Right cardiac atrium (tissue), 5 donors: ENCODE data around the gene CORT. TPM values are rescaled to one million over a fixed set of nuclear protein-coding genes. Genes with fewer than 3 reads are reported as not detected.
A peak's percentile ranks its signal among the peaks of the same experiment; 100 is the strongest.
"Not testable (repeated sequence)": the region's sequence is repeated elsewhere in the genome, so short reads cannot be mapped to it uniquely, and the experiment has no call there.

Experiments used
- ATAC-seq, 2 donors: fragments of 200-7000 bp; cut with Tn5 transposase; one replicate each; pipeline versions ENCODE4 v1.8.0 to v1.9.1; 2020; ENCODE audit warnings: moderate library complexity in 2 of 2, mild to moderate bottlenecking in 1 of 2
- DNase-seq, 3 donors: peaks; one replicate each; pipeline ENCODE4 v3.0.0-alpha.2; 2020
- H3K27ac ChIP-seq: one replicate; pipeline ENCODE4 v1.5.1; 2013; ENCODE audit warnings: mild to moderate bottlenecking, low read length, control low read depth, moderate library complexity
- H3K27me3 ChIP-seq: one replicate; pipeline ENCODE4 v1.6.1; 2013; ENCODE audit not compliant: control insufficient read depth, insufficient read depth
- H3K4me1 ChIP-seq: one replicate; pipeline ENCODE4 v1.6.1; 2013; ENCODE audit warnings: low read length; ENCODE audit not compliant: control insufficient read depth, insufficient read depth
- H3K4me3 ChIP-seq: one replicate; pipeline ENCODE4 v1.5.1; 2013; ENCODE audit warnings: low read length, control low read depth
- H3K9me3 ChIP-seq: one replicate; pipeline ENCODE4 v1.6.1; 2013; ENCODE audit warnings: low read length; ENCODE audit not compliant: control insufficient read depth
- WGBS: extraction: QIAGEN DNeasy Blood & Tissue Kit; methylation state at CpG from one replicate; pipeline ENCODE4 v1.1.7; 2013; 5-methylcytosine and 5-hydroxymethylcytosine counted together
- intact Hi-C, 4 donors: fragments of 100-400 bp; cut with DNase I; formaldehyde crosslinking; loops; one replicate each; pipeline versions ENCODE4 v1.11.0 to v1.14.0; 2022 to 2023
- polyA plus RNA-seq: library from polyadenylated mRNA; stranded (reverse); fragments of 200-250 nt; gene quantifications from one replicate; pipeline ENCODE4 v1.2.3, GENCODE V29; 2013
- total RNA-seq, 4 donors: library from RNA; stranded (reverse); fragmentation: NEBNext Ultra II Directional; extraction: Animal tissue kit (Norgen Biotek cat#: 25700); gene quantifications; one replicate each; pipeline ENCODE4 v1.2.1, GENCODE V29; 2021
- donor health status: healthy with polysubstance abuse.
- donor health status: DM: no; HTN: yes; CAD: no.
- donor health status: DM: no; HTN: no; CAD: no.
- donor health status: DM: no; HTN: yes; CAD: no; lungs with severe emphysema.
- donor health status: DM: yes; HTN: yes; CAD: no.

The CORT gene
- total and polyA plus RNA-seq, 5 donors = 0.16 to 0.35 TPM; not detected in 3

DNA sequence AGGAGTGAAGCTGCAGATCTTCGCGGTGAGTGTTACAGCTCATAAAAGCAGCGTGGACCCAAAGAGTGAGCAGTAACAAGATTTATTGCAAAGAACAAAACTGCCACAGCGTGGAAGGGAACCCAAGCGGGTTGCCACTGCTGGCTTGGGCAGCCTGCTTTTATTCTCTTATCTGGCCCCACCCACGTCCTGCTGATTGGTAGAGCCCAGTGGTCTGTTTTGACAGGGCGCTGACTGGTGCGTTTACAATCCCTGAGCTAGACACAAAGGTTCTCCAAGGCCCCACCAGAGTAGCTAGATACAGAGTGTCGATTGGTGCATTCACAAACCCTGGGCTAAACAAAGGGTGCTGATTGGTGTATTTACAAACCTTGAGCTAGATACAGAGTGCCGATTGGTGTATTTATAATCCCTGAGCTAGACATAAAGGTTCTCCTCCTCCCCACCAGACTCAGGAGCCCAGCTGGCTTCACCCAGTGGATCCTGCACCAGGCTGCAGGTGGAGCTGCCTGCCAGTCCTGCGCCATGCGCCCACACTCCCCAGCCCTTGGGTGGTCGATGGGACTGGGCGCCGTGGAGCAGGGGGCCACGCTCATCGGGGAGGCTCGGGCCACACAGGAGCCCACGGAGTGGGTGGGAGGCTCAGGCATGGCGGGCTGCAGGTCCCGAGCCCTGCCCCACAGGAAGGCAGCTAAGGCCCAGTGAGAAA is 23.9 kb upstream of the CORT start:
- not testable (repeated sequence) for H3K4me3 ChIP-seq, H3K9me3 ChIP-seq, H3K4me1 ChIP-seq, H3K27ac ChIP-seq, H3K27me3 ChIP-seq, DNase-seq, ATAC-seq
- intact Hi-C loops = loop anchor here in 3 of 4 donors (5.0 to 10.0 kb wide), 2 partner anchors 49 to 51 kb away; no protein-coding TSS in a partner anchor
- 86% methylated on average over 21 of the region's 21 CpGs for WGBS

DNA sequence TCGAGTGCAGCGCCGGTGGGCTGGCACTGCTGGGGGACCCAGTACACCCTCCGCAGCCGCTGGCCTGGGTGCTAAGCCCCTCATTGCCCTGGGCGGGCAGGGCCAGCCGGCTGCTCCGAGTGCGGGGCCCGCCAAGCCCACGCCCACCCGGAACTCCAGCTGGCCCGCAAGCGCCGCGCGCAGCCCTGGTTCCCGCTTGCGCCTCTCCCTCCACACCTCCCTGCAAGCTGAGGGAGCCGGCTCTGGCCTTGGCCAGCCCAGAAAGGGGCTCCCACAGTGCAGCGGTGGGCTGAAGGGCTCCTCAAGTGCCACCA is 23.3 kb upstream of the CORT start:
- intact Hi-C loops = loop anchor here in 3 of 4 donors (5.0 to 10.0 kb wide), 2 partner anchors 49 to 52 kb away; no protein-coding TSS in a partner anchor
- not testable (repeated sequence) for H3K9me3 ChIP-seq, DNase-seq, H3K27me3 ChIP-seq, ATAC-seq, H3K4me1 ChIP-seq, H3K27ac ChIP-seq, H3K4me3 ChIP-seq
- WGBS = 96% methylated on average over 20 of the region's 21 CpGs

- 82% methylated on average over 5 of the region's 5 CpGs for WGBS
- ATAC-seq (no peak), DNase-seq (no peak)
- peaks cover 5% of the 10 kb centered on the region for H3K4me1 ChIP-seq
- intact Hi-C loops = loop anchor here (2.0 to 10.0 kb wide), 3 partner anchors 52 to 54 kb away; no protein-coding TSS in a partner anchor
- H3K27ac ChIP-seq = no peak overlapping the region
- no peak overlapping the region for H3K4me3 ChIP-seq
- no peaks in the 10 kb centered on the region for H3K9me3 ChIP-seq
- no peaks in the 10 kb centered on the region for H3K27me3 ChIP-seq
These were observed 20.8 kb upstream of the CORT start for GRCh38 chr1:10428984-10429383.

DNA sequence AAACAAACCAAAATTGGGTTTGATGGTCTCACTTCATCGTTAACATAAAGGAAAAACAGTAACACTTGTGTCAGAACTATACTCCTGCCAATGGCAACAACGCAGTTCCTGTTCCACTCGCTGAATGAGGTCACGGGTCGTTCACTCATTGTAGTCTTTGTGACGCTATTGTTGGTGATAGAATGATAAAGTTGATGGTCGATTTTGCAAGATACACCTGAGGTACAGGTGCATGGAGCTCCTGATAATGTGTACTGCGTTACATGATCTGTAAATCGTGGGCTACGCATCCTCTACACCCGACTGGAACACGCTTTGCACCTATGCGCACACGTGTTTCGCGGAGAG is 20.0 kb upstream of the CORT start:
- DNase-seq (no peak), ATAC-seq (peak in 1 of 2 donors; percentile 11)
- no peaks in the 10 kb centered on the region for H3K27me3 ChIP-seq
- intact Hi-C loops = loop anchor here (2.0 to 10.0 kb wide), 5 partner anchors 53 to 65 kb away; no protein-coding TSS in a partner anchor
- H3K9me3 ChIP-seq = no peaks in the 10 kb centered on the region
- peaks cover 5% of the 10 kb centered on the region for H3K4me1 ChIP-seq
- 12% methylated on average over 16 of the region's 16 CpGs for WGBS
- peak overlapping the region; percentile 2 for H3K4me3 ChIP-seq
- no peak overlapping the region for H3K27ac ChIP-seq

DNA sequence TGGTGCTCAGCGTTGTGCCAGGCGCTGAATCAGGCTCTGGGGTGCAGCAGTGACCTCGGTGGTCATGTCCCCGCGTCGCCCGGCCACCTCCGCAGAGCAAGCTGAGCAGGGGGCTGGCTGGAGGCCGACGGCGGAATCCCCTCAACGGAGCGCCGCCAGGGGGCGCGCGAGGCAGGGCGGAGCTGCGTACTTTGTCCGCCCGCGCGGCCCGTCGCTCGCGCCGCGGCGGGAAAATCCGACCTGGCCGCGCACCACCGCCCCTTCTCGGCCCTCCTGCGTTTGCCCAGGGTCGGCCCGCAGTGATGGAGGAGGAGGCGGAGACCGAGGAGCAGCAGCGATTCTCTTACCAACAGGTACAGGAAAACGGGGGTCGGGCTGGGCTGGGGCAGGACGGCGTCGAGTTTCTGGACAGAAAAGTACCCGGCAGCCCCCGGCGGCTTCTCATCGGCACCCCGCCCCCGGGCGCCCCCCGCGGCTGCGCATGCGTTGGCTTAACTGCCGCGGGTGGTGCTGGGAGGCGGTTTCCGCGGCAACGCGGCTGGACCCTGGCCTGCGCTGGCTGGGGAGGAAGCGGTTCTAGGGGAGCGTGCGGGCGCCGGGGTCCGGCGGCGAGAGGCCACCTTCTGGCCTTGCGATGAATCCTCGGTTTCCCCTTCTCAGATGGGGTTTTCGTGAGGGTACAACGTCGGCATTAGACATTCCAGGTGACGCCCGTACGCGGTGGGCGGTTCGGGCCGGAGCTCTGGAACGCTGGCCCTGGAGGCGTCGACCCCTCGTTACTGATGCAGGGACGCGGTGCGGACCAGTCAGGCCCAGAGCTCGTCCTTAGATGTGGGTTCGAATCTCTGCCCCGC is 19.4 kb upstream of the CORT start, which contains the start of gene CENPS:
TSS of gene CENPS (plus strand) at position 218 of the 854 bp plus-strand sequence. CDS start at position 303, 85 bp downstream.
- DNase-seq = peak; percentile 96 to 98 (median 97)
- no peaks in the 10 kb centered on the region for H3K9me3 ChIP-seq
- H3K4me3 ChIP-seq = peak within 1 kb of the TSS; percentile 85
- peak; percentile 97 to 98 for ATAC-seq
- intact Hi-C loops = loop anchor here in 2 of 4 donors (2.0 to 10.0 kb wide), 2 partner anchors 64 kb away; no protein-coding TSS in a partner anchor
- under 1% methylated on average over 95 of the region's 95 CpGs for WGBS
- H3K27ac ChIP-seq = peak within 1 kb of the TSS; percentile 31
- peaks cover 5% of the 10 kb centered on the region for H3K4me1 ChIP-seq
- H3K27me3 ChIP-seq = no peaks in the 10 kb centered on the region

DNA sequence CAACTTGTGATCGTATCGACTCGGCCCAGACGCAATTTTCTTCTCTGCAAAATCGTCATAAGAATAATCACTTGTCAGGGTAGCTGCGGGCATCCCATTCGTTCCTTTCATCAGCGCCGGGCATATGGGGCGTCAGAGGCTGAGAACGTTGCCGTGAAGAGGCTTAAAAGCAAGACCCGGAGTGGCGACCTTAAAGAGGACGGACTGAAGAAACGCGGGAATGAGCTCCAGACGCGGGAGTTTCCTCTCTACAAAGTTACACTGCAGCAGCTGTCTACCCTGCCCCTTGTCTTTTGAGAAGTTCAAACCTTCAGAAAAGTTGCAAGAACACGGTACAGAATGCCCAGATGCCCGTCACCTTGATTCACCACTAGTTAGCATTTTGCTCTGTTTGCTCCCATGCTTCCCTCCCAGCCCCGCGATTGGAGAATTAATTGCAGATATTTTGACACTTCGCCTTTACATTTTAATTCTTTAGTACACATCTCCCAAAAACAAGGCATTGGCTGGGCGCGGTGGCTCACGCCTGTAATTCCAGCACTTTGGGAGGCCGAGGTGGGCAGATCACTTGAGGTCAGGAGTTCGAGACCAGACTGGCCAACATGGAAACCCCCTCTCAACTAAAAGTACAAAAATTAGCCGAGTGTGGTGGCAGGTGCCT is 18.6 kb upstream of the CORT start:
- ATAC-seq = no peak
- no peak for DNase-seq
- Histone ChIP-seq H3K4me1 (peaks cover 5% of the 10 kb centered on the region), H3K27me3 (no peaks in the 10 kb centered on the region), H3K4me3 (peak overlapping the region; percentile 85), H3K27ac (no peak overlapping the region), H3K9me3 (no peaks in the 10 kb centered on the region)
- intact Hi-C loops = loop anchor here in 2 of 4 donors (2.0 to 10.0 kb wide), 2 partner anchors 64 kb away; no protein-coding TSS in a partner anchor
- WGBS = 27% methylated on average over 30 of the region's 30 CpGs

DNA sequence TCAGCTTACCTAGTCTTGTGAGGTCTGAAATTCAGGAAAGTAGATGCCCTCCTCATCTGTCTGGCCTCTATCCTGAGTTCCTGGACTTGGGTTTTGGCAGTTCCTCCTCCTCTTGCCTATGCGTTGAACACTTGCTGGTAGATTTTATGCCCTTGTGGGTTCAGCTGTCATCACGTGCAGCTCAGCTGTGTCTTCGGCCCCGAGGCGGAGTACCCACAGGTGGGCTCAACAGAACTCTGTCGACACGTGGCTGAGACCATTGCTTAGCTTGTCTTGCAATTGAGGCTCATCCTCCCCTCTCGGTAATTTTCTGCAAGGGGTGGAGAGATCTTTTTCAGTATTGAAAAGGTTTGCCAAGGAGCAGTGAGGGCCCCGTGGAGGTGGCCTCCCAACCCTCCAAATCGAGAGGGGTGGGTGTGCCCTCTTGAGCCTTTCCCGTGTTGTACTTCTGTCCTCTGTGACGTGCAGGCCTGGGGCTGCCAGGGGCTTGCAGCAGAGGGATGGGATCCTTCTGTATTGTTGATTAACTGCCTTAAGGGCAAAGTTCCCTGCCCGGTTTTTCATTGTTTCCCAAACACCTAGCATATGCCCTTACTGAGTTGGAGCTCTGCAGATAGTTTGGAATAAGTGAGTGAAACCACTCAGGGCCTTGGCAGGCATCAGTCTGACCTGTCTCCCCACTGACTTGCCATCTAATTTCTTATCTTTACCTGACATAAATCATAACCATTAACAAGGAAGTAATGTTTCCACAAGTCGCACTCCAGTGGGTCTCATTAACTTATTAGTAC is 16.7 kb upstream of the CORT start:
- no peak overlapping the region for H3K27ac ChIP-seq
- no peaks in the 10 kb centered on the region for H3K27me3 ChIP-seq
- peaks cover 5% of the 10 kb centered on the region for H3K4me1 ChIP-seq
- ATAC-seq = no peak
- 78% methylated on average over 14 of the region's 14 CpGs for WGBS
- no peak for DNase-seq
- intact Hi-C loops = loop anchor here in 1 of 4 donors (10.0 kb wide), 1 partner anchor 62 kb away; no protein-coding TSS in a partner anchor
- no peak overlapping the region for H3K4me3 ChIP-seq
- H3K9me3 ChIP-seq = no peaks in the 10 kb centered on the region

GRCh38 chr1:10433790-10434189 is 16.0 kb upstream of the CORT start:
- Histone ChIP-seq H3K4me3 (no peak overlapping the region), H3K27ac (no peak overlapping the region), H3K27me3 (no peaks in the 10 kb centered on the region), H3K9me3 (no peaks in the 10 kb centered on the region), H3K4me1 (peaks cover 5% of the 10 kb centered on the region)
- 90% methylated on average over 11 of the region's 11 CpGs for WGBS
- DNase-seq (no peak), ATAC-seq (no peak)
- intact Hi-C loops = loop anchor here in 1 of 4 donors (10.0 kb wide), 1 partner anchor 61 kb away; no protein-coding TSS in a partner anchor

- 91% methylated on average over 5 of the region's 5 CpGs for WGBS
- peaks cover 5% of the 10 kb centered on the region for H3K4me1 ChIP-seq
- no peak overlapping the region for H3K27ac ChIP-seq
- no peaks in the 10 kb centered on the region for H3K9me3 ChIP-seq
- ATAC-seq (no peak), DNase-seq (no peak)
- H3K4me3 ChIP-seq = no peak overlapping the region
- H3K27me3 ChIP-seq = no peaks in the 10 kb centered on the region
- intact Hi-C loops = loop anchor here in 1 of 4 donors (10.0 kb wide), 1 partner anchor 60 kb away; no protein-coding TSS in a partner anchor
These were observed 15.2 kb upstream of the CORT start for GRCh38 chr1:10434590-10434989.

GRCh38 chr1:10437052-10437451 is 12.8 kb upstream of the CORT start:
- Histone ChIP-seq H3K9me3 (no peaks in the 10 kb centered on the region), H3K27me3 (no peaks in the 10 kb centered on the region), H3K4me3 (no peak overlapping the region), H3K4me1 (no peaks in the 10 kb centered on the region), H3K27ac (no peak overlapping the region)
- no peak for ATAC-seq
- intact Hi-C loops = loop anchor here in 1 of 4 donors (10.0 kb wide), 1 partner anchor 58 kb away; no protein-coding TSS in a partner anchor
- WGBS = 94% methylated on average over 1 of the region's 1 CpG
- DNase-seq = no peak
